NCI-H345 (cell line): ENCODE measurements around the gene EFNA1.
"Not testable (repeated sequence)": the region's sequence is repeated elsewhere in the genome, so short reads cannot be mapped to it uniquely, and the experiment has no call there.

ENCODE experiments used
- DNase-seq: peaks from one replicate; lab custom pipeline; 2025; lab: John Stamatoyannopoulos, UW

Gene EFNA1

DNA sequence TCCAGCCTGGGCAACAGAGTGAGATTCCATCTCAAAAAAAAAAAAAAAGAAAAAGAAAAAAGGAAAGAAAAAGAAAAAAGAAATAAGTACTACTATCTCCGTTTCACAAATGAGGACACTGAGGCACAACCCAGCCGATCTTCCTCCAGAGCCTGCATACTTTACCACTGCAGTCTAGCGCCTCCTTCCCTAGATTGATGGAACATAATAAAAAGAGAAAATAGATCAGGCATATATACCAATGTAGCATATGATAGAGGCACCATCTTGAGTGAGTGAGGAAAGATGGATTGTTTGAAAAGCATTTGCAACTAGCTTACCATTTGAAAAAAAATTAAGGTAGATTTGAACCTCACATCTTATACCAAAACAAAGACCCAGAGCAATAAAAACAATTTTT lies 17.8 kb downstream of the EFNA1 start:
- DNase-seq, result no peak

DNA sequence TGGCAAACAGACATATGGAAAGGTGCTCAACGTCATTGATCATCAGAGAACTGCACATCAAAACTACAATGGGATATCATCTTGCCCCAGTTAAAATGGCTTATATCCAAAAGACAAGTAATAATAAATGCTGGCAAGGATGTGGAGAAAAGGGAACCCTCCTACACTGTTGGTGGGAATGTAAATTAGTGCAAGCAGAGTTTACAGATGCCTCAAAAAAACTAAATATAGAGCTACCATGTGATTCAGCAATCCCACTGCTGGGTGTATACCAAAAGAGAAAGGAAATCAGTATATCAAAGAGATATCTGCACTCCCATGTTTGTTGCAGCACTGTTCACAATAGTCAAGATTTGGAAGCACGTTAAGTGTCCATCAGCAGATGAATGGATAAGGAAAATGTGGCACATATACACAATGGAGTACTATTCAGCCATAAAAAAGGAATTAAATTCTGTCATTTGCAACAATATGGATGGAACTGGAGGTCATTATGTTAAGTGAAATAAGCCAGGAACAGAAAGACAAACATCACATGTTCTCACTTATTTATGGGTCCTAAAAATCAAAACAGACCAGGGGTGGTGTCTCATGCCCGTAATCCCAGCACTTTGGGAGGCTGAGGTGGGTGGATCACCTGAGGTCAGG lies 28.4 kb downstream of the EFNA1 start:
- not testable (repeated sequence) for DNase-seq

DNA sequence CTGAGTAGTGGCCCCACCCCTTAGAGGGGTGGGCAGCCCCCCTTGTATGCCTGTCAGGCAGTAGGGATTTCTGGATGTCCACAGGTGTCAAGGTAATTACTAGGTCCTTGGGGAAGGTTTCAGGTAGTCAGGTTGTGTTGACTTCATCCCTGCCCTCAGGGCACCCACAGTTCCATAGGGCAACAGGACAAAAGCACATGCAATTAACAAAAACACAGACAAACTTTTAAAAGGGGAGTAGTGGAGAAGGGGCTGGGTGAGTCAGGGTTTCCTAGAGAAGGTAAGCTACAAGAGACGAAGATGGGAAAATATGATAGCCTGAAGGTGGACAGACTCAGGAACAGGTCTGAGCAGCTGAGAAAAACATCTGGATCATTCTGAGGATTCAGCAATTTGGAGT lies 31.3 kb downstream of the EFNA1 start:
- no peak for DNase-seq

DNA sequence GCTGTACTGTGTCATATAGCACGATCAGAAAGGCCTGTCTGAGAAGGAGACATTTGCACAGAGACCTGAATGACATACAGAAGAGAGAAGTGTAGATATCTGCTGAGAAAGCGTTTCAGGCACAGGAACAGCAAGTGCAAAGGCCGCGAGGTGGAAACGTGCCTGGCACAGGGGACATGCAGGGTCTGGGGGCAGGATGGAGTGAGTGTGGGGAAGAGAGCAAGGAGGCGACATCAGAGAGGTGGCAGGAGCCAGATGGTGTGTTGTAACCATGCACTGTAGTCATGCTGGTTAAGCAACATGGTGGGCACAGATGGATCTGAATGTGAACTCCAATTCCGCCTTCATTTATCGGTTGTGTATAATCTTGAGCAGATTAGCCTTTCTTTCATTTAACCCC lies 32.5 kb downstream of the EFNA1 start:
- DNase-seq, result no peak

DNA sequence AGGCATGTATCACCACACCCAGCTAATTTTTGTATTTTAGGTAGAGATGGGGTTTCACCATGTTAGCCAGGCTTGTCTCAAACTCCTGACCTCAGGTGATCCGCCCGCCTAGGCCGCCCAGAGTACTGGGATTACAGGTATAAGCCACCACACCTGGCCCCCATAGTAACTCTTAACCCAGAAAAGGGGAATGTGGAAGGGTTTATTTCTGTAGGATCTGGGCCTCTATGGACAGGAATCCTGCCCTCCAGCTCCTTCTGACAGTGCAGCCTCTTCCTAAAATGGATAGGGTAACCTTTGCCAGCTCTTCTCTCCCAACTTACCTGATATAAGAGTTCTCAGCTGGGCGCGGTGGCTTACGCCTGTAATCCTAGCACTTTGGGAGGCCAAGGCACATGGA lies 35.0 kb downstream of the EFNA1 start:
- DNase-seq, result not testable (repeated sequence)

DNA sequence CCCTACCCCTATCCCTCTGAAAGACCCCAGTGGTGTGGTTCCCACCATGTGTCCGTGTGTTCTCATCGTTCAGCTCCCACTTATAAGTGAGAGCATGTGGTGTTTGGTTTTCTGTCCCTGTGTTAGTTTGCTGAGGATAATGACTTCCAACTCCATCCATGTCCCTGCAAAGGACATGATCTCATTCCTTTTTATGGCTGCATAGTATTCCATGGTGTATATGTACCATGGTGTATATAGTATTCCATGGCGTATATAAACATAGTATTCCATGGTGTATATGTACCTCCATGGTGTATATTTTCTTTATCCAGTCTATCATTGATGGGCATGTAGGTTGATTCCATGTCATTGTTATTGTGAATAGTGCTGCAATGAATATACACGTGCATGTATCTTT lies 36.1 kb downstream of the EFNA1 start:
- not testable (repeated sequence) for DNase-seq

DNA sequence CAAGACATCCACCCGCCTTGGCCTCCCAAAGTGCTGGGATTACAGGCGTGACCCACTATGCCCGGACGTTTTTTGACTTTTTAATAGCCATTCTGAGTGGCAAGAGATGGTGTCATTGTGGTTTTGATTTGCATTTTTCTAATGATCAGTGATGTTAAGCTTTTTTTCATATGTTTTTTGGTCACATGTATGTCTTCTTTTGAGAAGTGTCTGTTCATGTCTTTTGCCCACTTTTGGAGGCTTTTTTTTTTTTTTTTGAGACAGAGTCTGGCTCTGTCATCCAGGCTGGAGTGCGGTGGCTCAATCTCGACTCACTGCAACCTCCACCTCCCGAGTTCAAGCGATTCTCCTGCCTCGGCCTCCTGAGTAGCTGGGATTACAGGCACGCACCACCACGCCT lies 36.9 kb downstream of the EFNA1 start:
- DNase-seq, result not testable (repeated sequence)

DNA sequence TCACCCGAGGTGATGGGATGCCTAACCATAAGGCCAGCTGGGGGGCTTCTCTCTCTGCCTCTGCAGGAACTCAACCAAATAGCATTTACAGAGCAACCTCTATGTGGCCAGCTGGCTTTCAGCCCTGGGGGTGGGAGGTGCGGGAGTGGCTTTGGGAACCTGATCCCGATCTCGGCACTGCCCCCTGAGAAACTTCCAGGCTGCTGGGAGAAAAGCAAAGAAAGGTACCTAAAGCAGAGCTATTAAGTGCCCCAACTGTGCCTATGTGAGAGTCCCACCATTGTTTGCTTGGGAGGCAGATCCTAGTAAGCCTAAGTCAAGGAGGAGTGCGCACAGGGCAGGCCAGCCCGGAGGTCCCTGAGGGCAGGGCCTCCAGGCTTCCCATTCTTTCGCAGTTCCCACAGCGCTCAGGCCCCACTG lies 38.4 kb downstream of the EFNA1 start:
- DNase-seq, result no peak

DNA sequence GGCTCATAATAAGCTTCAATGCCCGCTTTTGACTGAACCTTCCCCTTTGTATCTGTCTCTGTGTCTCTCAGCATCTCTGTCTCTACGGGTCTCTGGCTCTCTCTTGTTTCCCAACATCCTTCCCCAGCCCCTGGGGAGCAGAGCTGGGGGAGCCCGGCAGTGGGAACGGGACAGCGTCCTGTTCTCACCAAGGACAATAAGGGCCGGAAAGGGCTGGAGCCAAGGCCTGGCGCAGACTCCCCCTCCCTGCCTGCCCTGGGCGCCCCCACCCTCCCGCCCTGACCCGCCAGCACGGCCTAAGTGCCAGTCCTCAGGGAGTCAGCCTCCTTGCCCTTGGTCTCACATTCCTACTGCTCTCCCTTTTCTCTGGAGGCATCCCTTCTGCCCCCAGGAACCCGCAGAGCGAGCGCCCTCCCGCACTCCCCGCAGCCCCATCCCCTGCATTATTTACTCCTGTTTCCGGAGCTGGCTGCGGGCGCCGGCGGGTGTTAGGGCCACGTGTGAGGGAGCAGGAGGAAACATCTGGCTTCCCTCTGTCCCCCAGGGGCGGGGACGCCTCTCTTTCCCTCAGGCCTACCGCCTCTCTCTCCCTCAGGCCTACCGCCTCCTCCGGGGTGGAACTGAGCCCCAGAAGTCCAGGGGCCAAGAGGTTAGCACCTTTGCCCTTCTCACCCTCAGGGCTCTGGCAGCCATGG lies 38.9 kb downstream of the EFNA1 start:
- peak; percentile 41 for DNase-seq

DNA sequence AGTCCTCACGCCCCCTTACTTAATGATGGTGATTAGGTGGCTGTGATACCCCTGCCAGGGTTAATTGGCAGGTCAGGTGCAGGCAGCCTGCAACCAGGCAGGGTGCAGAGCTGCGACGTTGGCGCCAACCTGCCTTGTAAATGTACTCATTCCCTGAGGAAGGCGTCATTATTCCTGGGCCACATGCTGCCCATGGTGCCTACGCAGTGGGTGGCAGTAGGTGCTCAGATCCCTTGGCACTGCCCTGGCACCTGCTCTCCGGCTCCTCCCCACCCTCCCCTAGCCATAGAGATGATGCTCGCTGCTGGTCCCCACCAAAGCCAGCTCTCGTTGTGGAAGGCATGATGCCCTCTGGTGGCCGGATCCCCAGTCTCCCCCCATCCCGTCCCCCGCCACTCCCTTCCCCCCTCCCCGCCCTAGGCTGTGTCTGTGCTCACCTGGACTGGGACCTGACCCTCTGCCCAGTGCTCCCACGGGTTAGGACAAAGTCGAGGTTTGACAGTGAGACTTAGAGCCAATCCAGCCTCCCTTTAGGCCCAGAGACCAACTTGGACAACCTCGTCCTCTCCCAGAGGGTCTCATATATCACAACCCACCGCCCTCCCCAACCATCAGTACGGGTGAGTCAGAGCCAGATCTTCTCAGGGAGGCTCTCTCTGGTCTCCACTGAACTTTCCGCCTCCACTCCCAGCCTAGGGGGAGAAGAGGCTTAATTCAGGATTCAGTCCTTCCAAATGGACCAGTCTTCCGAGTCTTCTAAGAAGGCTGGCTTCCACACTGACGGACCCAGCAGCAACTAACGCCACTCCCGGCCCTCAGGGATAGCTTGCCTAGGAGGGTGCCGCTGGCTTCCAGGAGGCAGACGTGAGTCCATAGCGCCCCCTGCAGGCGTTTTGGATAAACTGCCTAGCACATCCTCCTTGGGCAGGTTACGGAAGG lies 39.8 kb downstream of the EFNA1 start:
- DNase-seq, result peak; percentile 99

DNA sequence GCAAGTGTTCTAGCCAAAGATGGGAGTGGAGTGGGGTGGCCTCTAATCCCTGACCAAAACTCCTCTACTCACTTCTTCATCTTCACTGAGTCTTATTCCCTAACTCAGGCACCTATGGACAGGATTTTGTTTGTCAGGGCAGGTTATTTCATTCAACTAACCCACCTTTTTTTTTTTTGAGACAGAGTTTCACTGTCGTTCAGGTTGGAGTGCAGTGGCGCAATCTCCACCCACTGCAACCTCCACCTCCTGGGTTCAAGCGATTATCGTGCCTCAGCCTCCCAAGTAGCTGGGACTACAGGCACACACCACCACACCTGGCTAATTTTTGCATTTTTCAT lies 40.4 kb downstream of the EFNA1 start:
- not testable (repeated sequence) for DNase-seq

DNA sequence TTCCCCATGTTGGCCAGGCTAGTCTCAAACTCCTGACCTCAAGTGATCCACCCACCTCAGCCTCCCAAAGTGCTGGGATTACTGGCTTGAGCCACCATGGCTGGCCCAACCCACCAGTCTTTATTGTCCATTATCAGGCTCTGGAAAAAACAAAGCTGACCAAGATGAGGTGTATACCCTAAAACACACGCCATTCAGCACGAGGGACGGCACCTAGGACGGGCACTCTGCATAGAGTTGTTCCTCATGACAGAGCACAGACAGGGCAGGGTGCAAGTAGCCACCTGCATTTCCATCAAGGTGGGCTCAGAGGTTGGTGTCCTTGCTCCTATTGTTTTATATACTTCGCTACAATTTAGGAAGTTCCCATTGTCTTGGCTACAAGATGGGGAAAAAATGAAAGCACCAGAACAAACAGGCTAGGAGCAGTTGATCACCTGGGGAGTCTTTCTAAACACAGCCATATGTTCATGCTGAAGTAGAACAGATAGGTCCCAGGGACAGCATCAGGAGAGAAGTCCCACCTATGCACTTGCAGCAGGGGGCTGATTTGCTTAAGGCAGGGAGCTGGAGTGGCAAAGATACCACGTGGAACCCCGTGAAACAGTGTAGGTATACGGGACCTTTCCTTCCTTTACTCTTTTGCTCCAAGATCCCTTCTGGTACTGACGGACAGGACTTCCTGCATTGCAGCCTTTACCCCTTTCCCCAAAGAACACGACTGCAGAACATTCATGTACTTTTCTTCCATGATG lies 41.0 kb downstream of the EFNA1 start:
- DNase-seq, result no peak

DNA sequence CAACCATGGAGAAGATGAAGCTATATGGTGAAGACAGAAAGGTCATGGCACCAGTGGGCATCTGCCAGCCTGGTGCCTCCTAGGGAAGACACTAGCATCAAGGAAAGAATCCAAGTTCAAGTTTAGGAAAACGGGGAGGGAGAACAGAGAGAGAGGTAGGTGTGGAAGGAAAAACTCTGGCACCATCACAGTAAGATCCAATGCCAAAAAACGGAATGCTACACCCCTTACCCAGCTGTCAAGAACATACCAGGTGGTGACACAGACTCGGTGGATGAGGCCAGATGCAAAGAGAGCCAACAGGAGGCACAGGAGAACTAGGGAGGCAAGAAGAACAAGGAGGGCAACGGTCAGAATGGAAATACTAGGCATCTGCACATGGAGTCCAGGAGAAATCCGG lies 41.9 kb downstream of the EFNA1 start:
- DNase-seq, result no peak

DNA sequence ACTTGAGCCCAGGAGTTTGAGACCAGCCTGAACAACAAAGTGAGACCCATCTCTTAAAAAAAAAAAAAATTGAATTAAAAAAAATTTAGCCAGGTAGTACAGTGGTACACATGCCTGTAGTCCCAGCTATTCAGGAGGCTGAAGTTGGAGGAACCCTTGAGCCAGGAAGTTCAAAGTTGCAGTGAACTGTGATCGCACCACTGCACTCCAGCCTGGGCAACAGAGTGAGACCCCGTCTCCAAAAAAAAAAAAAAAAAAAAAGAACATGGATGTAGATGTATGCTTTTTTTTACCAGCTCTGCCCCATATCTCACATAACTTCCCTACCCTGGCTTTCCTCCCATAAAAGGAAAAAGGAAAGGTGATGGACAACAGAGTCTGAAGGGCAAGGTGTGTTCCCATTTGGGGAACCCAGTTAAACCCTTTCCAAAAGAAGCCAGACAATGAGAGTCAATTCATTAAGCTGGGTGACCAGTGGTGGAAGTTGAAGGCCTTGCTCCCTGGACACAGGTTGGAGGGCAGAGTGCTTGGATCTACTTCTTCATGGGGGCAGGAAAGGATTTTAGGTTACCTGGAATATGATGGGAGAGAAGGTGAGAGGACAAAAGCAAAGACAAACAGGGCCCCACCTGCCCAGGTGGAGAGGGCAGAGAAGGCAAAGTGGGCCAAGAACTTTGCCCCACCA lies 42.6 kb downstream of the EFNA1 start:
- DNase-seq, result no peak

DNA sequence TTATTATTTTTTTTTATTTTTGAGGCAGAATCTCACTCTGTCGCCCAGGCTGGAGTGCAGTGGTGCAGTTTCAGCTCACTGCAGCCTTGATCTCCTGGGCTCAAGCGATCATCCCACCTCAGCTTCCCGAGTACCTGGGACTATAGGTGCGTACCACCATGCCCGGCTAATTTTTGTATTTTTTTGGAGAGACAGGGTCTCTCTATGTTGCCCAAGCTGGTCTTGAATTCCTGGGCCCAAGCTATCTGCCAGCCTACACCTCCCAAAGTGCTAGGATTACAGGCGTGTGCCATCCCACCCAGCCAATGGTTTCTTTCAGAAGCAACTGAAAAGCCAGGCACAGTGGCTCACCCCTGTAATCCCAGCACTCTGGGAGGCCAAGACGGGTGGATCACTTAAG lies 43.1 kb downstream of the EFNA1 start:
- no peak for DNase-seq

DNA sequence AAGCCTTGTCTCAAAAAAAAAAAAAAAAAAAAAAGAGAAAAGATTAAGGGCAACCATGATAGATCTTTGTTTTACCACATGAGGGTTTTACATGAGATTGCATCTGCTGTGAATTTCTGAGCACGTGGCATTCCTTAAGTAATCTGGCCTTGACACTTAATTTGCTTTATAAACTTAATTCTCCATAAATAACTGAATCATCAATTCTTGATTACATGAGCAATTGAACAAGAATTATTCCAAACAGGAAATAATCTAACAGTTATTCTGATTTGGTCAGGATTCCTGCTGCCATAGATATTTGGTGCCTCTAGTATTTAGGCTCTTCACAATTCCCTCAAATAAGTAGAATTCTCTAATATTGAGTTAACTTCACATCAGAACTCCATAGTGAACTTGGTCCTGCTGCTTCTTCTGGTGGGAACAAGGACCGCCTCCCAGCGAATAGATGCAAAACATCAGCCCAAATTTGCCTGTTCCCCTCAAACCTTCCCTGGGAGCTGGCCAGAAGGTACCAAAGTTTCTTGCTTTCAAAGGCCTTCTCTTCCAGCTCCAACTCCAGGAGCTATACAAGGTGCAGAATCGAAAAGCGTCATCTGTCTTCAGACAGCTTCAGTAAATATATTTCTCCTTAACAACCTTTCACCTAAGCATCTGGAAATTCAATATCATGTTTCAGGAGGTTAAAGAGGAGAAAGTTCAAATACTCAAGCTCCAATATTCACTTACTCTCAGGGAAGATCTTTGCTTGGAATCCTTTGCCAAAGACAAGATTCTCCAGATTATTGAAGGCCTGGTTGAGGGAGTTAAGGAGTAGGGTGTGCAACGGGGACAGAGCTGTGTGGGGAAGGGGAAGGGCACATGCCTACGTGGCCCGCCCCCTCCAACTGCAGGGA lies 44.4 kb downstream of the EFNA1 start:
- no peak for DNase-seq

DNA sequence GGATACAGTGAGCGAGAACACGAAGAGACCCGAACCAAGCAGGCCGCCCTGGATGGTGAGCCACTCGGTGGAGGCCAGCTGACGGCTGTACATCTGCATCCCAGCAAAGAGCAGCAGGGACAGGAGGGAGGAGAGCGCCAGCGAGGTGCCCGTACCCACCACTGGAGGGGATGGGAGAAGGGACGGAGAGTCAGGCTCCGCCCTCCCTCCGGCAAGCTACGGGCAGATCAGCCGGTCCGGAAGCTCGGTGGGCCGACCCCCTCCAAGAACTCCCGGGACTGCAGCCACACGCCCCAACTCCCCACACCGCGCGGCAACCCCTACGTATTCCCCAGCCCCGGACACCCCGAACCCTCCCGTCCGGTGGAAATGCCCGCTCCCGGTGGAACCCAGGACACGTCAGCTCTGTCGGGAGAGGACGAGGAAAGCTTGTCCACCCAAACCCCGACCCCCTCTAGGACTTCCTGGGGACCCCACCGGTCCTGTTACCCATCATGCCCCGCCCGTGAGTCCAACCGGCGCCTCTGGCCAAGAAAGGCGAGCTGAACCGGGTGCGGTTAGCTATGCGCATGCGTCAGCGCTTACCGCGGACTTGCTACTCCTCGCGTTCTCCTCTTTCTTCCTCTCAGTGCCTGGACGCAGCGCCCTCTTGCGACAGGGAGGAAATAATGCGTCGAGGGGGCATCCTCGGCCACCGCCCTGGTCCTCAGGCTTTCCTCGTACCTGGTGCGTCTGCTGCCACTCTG lies 45.2 kb downstream of the EFNA1 start, which contains the start of gene KRTCAP2:
Gene KRTCAP2, minus strand, starts transcription at position 573 of the 746 bp plus-strand sequence. Its CDS starts 80 bp downstream, at position 493.
- DNase-seq, result peak; percentile 100

DNA sequence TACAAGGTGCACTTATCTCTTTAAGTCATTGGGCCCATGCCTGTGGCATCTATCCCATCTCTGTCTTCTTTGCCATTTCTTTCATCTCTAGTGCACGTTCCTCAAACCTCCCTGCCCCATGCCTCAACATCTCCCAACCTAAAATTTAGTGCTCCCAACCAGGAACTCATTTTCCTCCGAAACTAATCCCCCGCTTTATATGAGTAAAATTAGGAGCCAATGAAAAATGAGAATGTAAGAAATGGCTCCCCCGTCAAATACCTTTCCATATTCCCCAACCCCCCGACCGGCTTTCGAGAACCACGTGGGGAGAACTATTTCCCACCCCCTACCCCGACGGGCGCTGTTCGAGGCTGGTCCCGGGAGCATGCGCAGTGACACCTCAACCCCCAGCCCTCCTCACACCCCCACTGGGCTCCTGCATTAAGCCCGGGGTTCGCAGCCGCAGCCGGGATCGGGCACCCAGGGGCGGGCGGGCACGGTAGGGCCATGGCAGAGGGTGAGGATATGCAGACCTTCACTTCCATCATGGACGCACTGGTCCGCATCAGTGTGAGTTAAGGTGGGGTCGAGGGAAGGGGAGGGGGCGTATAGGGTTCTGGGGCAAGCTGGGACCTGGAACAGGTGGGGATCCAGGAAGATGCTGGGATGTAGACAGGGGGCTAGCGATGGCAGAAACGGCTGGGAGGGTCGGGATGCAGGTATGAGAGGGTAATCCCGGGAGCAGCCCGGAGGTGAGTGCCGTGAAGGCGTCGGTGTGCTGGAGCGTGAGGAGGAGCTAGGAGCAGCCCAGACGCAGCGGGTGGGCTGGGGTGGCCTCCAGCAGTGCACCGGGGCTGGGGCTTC lies 46.0 kb downstream of the EFNA1 start, which contains the start of gene TRIM46:
Gene TRIM46, plus strand, starts transcription at position 372 of the 846 bp plus-strand sequence. Its CDS starts 118 bp downstream, at position 490.
- DNase-seq, result peak; percentile 94
